ENCODE measurements around the gene SLC25A5. TPM values are rescaled to one million over a fixed set of nuclear protein-coding genes. Genes with fewer than 3 reads are reported as not detected.

Gene SLC25A5
- total RNA-seq, 4 donors from 2014 or later = 98.8 to 213 (median 135) TPM

DNA sequence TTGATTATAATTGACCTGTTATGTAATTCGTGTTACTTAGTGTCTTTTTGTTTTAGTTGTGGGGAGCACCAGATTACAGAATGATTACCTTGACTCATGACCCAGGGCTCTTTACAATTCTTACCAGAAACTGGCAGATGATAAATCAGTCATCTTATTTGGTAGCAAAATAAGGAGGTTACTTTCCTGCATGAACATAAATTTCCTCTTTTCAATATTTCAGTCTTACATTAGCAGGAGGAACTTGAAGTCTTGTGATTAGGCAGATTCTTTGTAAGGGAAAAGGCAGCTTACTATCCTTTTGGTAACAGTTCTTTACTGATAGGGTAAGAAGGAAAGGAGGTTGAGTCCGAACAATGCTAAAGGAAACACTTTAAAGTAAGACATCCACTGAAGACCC is 26.0 kb upstream of the SLC25A5 start:
- no peaks in the 10 kb centered on the region for H3K9me3 ChIP-seq
- H3K4me1 ChIP-seq = no peaks in the 10 kb centered on the region
- no peak for TF ChIP-seq POLR2A (IDR thresholded peaks at IDR 0.05)
- no peaks in the 10 kb centered on the region for H3K36me3 ChIP-seq
- H3K27ac ChIP-seq = no peak overlapping the region
- H3K27me3 ChIP-seq = no peaks in the 10 kb centered on the region
- H3K4me3 ChIP-seq = no peak overlapping the region
- DNase-seq = no peak
- intact Hi-C loops (cut with DNase I; ENCODE audit: low total_unique reads) = no loop called here

DNA sequence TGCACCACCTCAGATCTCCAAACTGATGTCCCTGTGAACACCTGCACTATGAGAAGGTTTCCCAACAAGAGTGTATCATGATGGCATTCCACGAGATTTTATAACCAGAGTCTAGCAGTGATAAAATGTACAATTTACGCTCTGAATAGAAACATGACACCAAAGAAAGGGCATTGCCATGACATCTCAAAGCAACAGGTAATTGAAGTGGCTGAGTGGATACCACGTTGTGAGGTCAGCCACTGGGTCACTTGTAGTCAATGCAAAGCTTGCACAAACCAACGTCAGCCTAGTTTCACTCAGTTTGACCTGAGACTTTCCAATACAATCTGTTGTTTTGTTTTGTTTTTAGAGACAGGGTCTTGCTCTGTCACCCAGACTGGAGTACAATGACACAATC is 15.0 kb upstream of the SLC25A5 start:
- TF ChIP-seq, protein P1, sequence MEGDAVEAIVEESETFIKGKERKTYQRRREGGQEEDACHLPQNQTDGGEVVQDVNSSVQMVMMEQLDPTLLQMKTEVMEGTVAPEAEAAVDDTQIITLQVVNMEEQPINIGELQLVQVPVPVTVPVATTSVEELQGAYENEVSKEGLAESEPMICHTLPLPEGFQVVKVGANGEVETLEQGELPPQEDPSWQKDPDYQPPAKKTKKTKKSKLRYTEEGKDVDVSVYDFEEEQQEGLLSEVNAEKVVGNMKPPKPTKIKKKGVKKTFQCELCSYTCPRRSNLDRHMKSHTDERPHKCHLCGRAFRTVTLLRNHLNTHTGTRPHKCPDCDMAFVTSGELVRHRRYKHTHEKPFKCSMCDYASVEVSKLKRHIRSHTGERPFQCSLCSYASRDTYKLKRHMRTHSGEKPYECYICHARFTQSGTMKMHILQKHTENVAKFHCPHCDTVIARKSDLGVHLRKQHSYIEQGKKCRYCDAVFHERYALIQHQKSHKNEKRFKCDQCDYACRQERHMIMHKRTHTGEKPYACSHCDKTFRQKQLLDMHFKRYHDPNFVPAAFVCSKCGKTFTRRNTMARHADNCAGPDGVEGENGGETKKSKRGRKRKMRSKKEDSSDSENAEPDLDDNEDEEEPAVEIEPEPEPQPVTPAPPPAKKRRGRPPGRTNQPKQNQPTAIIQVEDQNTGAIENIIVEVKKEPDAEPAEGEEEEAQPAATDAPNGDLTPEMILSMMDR (IDR thresholded peaks at IDR 0.05) = no peak
- no peak for TF ChIP-seq POLR2A (IDR thresholded peaks at IDR 0.05)

DNA sequence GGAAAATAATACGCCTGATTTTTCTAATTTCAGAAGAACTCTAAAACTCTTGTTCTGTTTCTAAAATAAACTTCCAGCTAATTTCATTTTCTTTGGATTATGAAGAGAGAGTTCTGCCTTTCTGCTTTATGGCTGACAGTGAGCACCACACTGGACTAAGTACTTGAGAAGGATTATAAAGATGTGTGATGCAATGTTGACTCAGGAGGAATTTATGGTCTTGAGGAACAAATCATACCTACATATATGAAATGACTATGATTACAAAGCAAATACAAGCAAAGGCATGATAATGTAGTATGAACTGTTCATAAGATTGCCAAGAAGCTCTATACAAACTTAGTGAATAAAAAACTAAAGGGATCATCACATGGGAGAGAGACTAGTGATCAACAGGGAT is 13.0 kb upstream of the SLC25A5 start:
- Histone ChIP-seq H3K4me1 (no peaks in the 10 kb centered on the region), H3K27me3 (no peaks in the 10 kb centered on the region), H3K36me3 (no peaks in the 10 kb centered on the region), H3K4me3 (no peak overlapping the region), H3K27ac (no peak overlapping the region), H3K9me3 (no peaks in the 10 kb centered on the region)
- TF ChIP-seq, protein P1 (IDR thresholded peaks at IDR 0.05) = no peak
- TF ChIP-seq POLR2A (IDR thresholded peaks at IDR 0.05) = no peak
- intact Hi-C loops (cut with DNase I; ENCODE audit: low total_unique reads) = no loop called here
- no peak for DNase-seq

More for the DNA sequence above, 15.0 kb upstream of the SLC25A5 start:
- Histone ChIP-seq H3K27me3 (no peaks in the 10 kb centered on the region), H3K4me1 (no peaks in the 10 kb centered on the region), H3K4me3 (no peak overlapping the region), H3K36me3 (no peaks in the 10 kb centered on the region), H3K27ac (no peak overlapping the region), H3K9me3 (no peaks in the 10 kb centered on the region)
- no peak for DNase-seq
- intact Hi-C loops (cut with DNase I; ENCODE audit: low total_unique reads) = no loop called here

DNA sequence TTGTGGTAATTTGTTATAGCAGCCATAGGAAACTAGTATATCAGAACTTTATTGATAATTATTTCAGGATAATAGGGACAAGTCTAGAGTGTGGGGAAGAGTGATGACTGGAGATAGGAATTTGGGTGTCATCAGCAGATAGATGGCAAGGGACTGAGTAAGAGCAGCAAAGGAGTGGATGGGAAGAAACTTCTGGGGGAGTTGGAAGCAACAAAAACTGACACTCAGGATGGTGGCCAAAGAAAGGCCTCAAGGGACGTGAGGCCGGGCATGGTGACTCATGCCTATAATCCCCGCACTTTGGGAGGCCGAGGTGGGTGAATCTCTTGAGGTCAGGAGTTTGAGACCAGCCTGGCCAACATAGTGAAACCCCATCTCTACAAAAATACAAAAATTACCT is 9.1 kb upstream of the SLC25A5 start:
- no peak for TF ChIP-seq POLR2A (IDR thresholded peaks at IDR 0.05)
- TF ChIP-seq, protein P1 (IDR thresholded peaks at IDR 0.05) = no peak
- no peak for DNase-seq
- no peaks in the 10 kb centered on the region for H3K4me1 ChIP-seq
- no peak overlapping the region for H3K4me3 ChIP-seq
- no peak overlapping the region for H3K27ac ChIP-seq
- H3K36me3 ChIP-seq = no peaks in the 10 kb centered on the region
- no peaks in the 10 kb centered on the region for H3K27me3 ChIP-seq
- H3K9me3 ChIP-seq = no peaks in the 10 kb centered on the region
- intact Hi-C loops (cut with DNase I; ENCODE audit: low total_unique reads) = no loop called here

DNA sequence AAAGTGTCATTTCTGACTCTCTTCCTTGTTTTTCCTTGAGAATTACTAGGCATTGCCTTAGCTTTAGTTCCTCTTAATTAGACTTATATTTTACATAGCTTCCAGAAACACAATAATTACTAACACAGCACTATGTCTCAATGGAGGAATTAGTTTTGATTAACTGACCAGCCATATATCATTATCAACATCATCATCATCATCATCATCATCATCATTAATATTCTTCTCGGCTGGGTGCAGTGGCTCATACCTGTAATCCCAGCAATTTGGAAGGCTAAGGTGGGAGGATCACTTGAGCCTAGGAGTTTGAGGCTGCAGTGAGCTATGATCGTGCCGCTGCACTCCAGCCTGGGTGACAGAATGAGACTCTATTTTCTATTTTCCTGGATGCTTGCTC is 2.7 kb upstream of the SLC25A5 start:
- no peaks in the 10 kb centered on the region for H3K9me3 ChIP-seq
- TF ChIP-seq, protein P1 (IDR thresholded peaks at IDR 0.05) = no peak
- no peak for TF ChIP-seq POLR2A (IDR thresholded peaks at IDR 0.05)
- no peaks in the 10 kb centered on the region for H3K27me3 ChIP-seq
- H3K4me3 ChIP-seq = no peak overlapping the region
- H3K4me1 ChIP-seq = no peaks in the 10 kb centered on the region
- no peaks in the 10 kb centered on the region for H3K36me3 ChIP-seq
- no peak overlapping the region for H3K27ac ChIP-seq
- DNase-seq = no peak
- intact Hi-C loops (cut with DNase I; ENCODE audit: low total_unique reads) = no loop called here

DNA sequence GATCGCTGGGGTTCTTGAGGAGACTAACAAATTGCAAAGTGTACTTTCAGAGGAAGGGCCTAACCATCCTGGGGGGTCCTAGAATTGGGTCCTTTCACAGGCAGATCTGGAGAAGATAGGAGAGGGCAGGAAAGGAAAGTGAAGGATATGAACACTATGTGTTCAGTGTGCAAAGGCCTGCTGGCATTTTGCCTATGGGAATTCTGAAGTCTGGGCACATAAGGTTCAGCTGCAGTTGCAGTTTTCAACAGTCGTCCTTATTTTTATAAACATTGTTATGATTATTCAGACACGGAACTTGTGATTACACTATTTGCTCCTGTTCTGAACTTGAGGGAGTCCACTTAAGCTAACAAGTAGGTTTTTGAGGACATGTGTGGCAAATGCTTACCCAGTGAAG is 1.3 kb upstream of the SLC25A5 start:
- no peaks in the 10 kb centered on the region for H3K36me3 ChIP-seq
- no peaks in the 10 kb centered on the region for H3K27me3 ChIP-seq
- intact Hi-C loops (cut with DNase I; ENCODE audit: low total_unique reads) = no loop called here
- no peaks in the 10 kb centered on the region for H3K9me3 ChIP-seq
- no peak for DNase-seq
- H3K4me3 ChIP-seq = no peak overlapping the region
- TF ChIP-seq, protein P1 (IDR thresholded peaks at IDR 0.05) = no peak
- TF ChIP-seq POLR2A (IDR thresholded peaks at IDR 0.05) = no peak
- no peak overlapping the region for H3K27ac ChIP-seq
- H3K4me1 ChIP-seq = no peaks in the 10 kb centered on the region

All from uterus (tissue), 4 donors.